HepG2 (cell line): ENCODE results near the gene SLC22A7. TPM values are rescaled to one million over a fixed set of nuclear protein-coding genes. Genes with fewer than 3 reads are reported as not detected.

Source experiments
- BATF2 ChIP-seq: sonication (generic); formaldehyde crosslinking; IDR thresholded peaks from 2 replicates; pipeline ENCODE4 v1.8.0; 2022; ENCODE audit warnings: mild to moderate bottlenecking, missing genetic modification reagents, moderate library complexity
- CREBL2 ChIP-seq: sonication (generic); formaldehyde crosslinking; IDR thresholded peaks from 2 replicates; pipeline ENCODE4 v1.8.1; 2023; ENCODE audit warnings: missing genetic modification reagents, mild to moderate bottlenecking, borderline replicate concordance
- EP300 ChIP-seq, 3 experiments: sonication (generic) in 1 of 3; formaldehyde crosslinking in 1 of 3; IDR thresholded peaks; 2 replicates each; pipeline versions ENCODE4 v1.5.1 to v1.6.1; 2011 to 2020; ENCODE audit warnings: low read depth in 2 of 3, low read length in 2 of 3, borderline replicate concordance in 1 of 3, improper control_type of control experiment in 1 of 3, mild to moderate bottlenecking in 1 of 3, missing genetic modification reagents in 1 of 3, moderate library complexity in 1 of 3
- ETV5 ChIP-seq: IDR thresholded peaks from 2 replicates; pipeline ENCODE4 v1.6.1; 2018; ENCODE audit warnings: missing biosample characterization, missing genetic modification reagents, inconsistent platforms, borderline replicate concordance
- HNRNPK ChIP-seq: fragments of 200-400 bp; formaldehyde crosslinking; IDR thresholded peaks from 2 replicates; pipeline ENCODE4 v1.6.1; 2018; ENCODE audit warnings: low read length, low read depth, moderate library complexity, mild to moderate bottlenecking; ENCODE audit not compliant: poor library complexity, severe bottlenecking
- NR2C2 ChIP-seq: sonication (generic); formaldehyde crosslinking; IDR thresholded peaks from 2 replicates; pipeline ENCODE4 v1.4.0; 2020; ENCODE audit warnings: missing genetic modification reagents, mild to moderate bottlenecking, moderate library complexity, borderline replicate concordance
- POLR2A ChIP-seq, 2 experiments: IDR thresholded peaks; 2 replicates each; pipeline ENCODE4 v1.6.1; 2011; ENCODE audit warnings: low read depth in 2 of 2, low read length in 2 of 2, mild to moderate bottlenecking in 1 of 2, moderate library complexity in 1 of 2; ENCODE audit not compliant: insufficient read depth in 1 of 2
- PRDM15 ChIP-seq: sonication (generic); formaldehyde crosslinking; IDR thresholded peaks from 2 replicates; pipeline ENCODE4 v1.4.0; 2020; ENCODE audit warnings: missing genetic modification reagents
- RFX5 ChIP-seq: IDR thresholded peaks from 2 replicates; pipeline ENCODE4 v1.6.1; 2011; ENCODE audit warnings: low read depth, low read length, improper control_type of control experiment
- ZNF121 ChIP-seq: sonication (generic); formaldehyde crosslinking; IDR thresholded peaks from 2 replicates; pipeline ENCODE4 v1.5.0; 2020; ENCODE audit warnings: mild to moderate bottlenecking, missing genetic modification reagents
- polyA plus RNA-seq, 8 experiments: library from polyadenylated mRNA; depleted of rRNA in 3 of 8; stranded (reverse) in 7 of 8; unstranded in 1 of 8; fragments of >200 nt; fragmentation: Illumina TruSeq in 4 of 8; extraction: Trizol in 4 of 8; gene quantifications; 2 replicates each; pipeline versions ENCODE4 v1.2.1 to v1.2.3, GENCODE V29; 2011 to 2016; ENCODE audit warnings: low read depth in 4 of 8, missing spikeins in 1 of 8, mixed read lengths in 1 of 8; ENCODE audit not compliant: insufficient read depth in 1 of 8
- total RNA-seq, 5 experiments: library from RNA; depleted of rRNA; stranded (reverse); fragments of >200 nt; fragmentation: Illumina TruSeq; extraction: Trizol; gene quantifications; 2 replicates each; pipeline ENCODE4 v1.2.3, GENCODE V29; 2016; ENCODE audit warnings: low read depth in 1 of 5
- TF ChIP-seq, protein P1 (sequence below): sonication (generic); formaldehyde crosslinking; IDR thresholded peaks from 2 replicates; pipeline ENCODE4 v1.4.0; 2020; ENCODE audit warnings: missing genetic modification reagents, borderline replicate concordance
- TF ChIP-seq, protein P2 (sequence below): sonication (generic); formaldehyde crosslinking; IDR thresholded peaks from 2 replicates; pipeline ENCODE4 v1.5.1; 2020; ENCODE audit warnings: missing genetic modification reagents, mild to moderate bottlenecking, borderline replicate concordance
- TF ChIP-seq, protein P3 (sequence below): sonication (generic); formaldehyde crosslinking; IDR thresholded peaks from 2 replicates; pipeline ENCODE4 v1.4.0; 2020; ENCODE audit warnings: missing genetic modification reagents

Gene SLC22A7
- total and polyA plus RNA-seq, 2 of the 13 experiments (the other 11 are each of a cell fraction or from before 2014, with no cell fraction given), result 5.3 to 22.6 TPM

DNA sequence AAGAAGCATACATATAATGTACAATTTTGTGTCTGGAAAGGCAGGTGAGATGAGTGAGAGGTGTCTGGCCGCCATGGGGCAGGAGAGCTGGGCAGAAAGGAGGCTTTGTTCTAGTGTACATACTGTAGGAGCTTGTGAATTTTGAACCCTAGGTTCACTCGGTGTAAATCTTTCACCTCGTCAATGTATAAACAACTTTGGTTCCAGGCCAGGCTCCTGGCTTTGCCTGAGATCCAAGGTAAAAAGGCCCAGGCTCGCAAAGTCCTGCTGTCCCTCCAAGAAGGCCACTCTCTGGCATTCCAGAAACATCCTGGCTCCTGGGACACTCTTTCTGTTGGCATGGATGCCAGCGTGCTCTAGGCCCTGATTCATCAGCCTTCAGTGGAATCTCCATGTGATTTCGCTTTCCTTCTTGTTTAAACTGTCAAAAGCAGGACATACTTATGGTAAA, 7.1 kb upstream of the SLC22A7 start (continued):
- TF ChIP-seq, protein P1, sequence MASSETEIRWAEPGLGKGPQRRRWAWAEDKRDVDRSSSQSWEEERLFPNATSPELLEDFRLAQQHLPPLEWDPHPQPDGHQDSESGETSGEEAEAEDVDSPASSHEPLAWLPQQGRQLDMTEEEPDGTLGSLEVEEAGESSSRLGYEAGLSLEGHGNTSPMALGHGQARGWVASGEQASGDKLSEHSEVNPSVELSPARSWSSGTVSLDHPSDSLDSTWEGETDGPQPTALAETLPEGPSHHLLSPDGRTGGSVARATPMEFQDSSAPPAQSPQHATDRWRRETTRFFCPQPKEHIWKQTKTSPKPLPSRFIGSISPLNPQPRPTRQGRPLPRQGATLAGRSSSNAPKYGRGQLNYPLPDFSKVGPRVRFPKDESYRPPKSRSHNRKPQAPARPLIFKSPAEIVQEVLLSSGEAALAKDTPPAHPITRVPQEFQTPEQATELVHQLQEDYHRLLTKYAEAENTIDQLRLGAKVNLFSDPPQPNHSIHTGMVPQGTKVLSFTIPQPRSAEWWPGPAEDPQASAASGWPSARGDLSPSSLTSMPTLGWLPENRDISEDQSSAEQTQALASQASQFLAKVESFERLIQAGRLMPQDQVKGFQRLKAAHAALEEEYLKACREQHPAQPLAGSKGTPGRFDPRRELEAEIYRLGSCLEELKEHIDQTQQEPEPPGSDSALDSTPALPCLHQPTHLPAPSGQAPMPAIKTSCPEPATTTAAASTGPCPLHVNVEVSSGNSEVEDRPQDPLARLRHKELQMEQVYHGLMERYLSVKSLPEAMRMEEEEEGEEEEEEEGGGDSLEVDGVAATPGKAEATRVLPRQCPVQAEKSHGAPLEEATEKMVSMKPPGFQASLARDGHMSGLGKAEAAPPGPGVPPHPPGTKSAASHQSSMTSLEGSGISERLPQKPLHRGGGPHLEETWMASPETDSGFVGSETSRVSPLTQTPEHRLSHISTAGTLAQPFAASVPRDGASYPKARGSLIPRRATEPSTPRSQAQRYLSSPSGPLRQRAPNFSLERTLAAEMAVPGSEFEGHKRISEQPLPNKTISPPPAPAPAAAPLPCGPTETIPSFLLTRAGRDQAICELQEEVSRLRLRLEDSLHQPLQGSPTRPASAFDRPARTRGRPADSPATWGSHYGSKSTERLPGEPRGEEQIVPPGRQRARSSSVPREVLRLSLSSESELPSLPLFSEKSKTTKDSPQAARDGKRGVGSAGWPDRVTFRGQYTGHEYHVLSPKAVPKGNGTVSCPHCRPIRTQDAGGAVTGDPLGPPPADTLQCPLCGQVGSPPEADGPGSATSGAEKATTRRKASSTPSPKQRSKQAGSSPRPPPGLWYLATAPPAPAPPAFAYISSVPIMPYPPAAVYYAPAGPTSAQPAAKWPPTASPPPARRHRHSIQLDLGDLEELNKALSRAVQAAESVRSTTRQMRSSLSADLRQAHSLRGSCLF (CRISPR knock-in tag), result no peak
- TF ChIP-seq HNRNPK (no peak), CREBL2 (CRISPR knock-in tag) (no peak), PRDM15 (CRISPR knock-in tag) (peak; percentile 90), EP300 (IDR thresholded peaks at IDR 0.05; ENCODE audit: low read depth in 2 of 2, low read length in 2 of 2) (peak; percentile 77 to 87; a peak in 3 of 4 replicates), EP300 (CRISPR knock-in tag; IDR thresholded peaks at IDR 0.05; ENCODE audit: borderline replicate concordance) (peak; percentile 65), NR2C2 (CRISPR knock-in tag) (0 out of 2 replicates have a peak, but pooled peaks have one; percentile 48), BATF2 (CRISPR knock-in tag) (no peak), RFX5 (no peak), POLR2A (IDR thresholded peaks at IDR 0.05; ENCODE audit: insufficient read depth in 1 of 2, low read depth in 2 of 2, low read length in 2 of 2) (no peak), ZNF121 (peak; percentile 35; the same call in 1 of the 2 replicates), ETV5 (CRISPR knock-in tag) (peak; percentile 13; the same call in 1 of the 2 replicates)
- TF ChIP-seq, protein P2, sequence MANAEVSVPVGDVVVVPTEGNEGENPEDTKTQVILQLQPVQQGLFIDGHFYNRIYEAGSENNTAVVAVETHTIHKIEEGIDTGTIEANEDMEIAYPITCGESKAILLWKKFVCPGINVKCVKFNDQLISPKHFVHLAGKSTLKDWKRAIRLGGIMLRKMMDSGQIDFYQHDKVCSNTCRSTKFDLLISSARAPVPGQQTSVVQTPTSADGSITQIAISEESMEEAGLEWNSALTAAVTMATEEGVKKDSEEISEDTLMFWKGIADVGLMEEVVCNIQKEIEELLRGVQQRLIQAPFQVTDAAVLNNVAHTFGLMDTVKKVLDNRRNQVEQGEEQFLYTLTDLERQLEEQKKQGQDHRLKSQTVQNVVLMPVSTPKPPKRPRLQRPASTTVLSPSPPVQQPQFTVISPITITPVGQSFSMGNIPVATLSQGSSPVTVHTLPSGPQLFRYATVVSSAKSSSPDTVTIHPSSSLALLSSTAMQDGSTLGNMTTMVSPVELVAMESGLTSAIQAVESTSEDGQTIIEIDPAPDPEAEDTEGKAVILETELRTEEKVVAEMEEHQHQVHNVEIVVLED, result no peak; the same call in 1 of the 2 replicates
- TF ChIP-seq, protein P3, sequence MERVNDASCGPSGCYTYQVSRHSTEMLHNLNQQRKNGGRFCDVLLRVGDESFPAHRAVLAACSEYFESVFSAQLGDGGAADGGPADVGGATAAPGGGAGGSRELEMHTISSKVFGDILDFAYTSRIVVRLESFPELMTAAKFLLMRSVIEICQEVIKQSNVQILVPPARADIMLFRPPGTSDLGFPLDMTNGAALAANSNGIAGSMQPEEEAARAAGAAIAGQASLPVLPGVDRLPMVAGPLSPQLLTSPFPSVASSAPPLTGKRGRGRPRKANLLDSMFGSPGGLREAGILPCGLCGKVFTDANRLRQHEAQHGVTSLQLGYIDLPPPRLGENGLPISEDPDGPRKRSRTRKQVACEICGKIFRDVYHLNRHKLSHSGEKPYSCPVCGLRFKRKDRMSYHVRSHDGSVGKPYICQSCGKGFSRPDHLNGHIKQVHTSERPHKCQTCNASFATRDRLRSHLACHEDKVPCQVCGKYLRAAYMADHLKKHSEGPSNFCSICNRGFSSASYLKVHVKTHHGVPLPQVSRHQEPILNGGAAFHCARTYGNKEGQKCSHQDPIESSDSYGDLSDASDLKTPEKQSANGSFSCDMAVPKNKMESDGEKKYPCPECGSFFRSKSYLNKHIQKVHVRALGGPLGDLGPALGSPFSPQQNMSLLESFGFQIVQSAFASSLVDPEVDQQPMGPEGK (CRISPR knock-in tag), result 0 out of 2 replicates have a peak, but pooled peaks have one; percentile 9
